Measurements from ENCODE around the gene PAX7. TPM values are rescaled to one million over a fixed set of nuclear protein-coding genes. Genes with fewer than 3 reads are reported as not detected.

The PAX7 gene
- polyA plus RNA-seq, 1 of the 3 experiments (the other 2 are of a cell fraction), result not detected

DNA sequence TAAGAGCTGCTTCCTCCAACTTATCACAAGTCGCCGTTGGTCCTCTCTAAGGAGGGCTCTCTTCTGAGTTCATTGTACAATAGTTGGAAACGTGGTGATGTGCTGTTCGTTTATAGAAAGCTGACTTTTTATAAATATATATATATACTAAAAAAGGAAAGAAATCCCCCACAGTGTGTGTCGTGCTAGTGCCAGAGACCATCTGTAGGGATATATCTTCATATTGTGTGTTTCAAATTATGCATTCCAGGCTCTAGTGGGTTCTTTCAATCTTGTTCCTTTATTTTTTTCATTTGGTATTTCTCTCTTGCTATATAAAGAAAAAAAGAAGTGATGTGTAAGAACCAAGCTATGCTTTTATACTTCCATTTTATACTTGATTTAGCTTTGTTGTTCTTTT is 117.0 kb downstream of the PAX7 start:
- Histone ChIP-seq H3K4me1 (ENCODE audit: control insufficient read depth in 1 of 2, insufficient read depth in 2 of 2, low read depth in 1 of 2, low read length in 1 of 2) (no peaks in the 10 kb centered on the region), H3K27ac (ENCODE audit: low read depth in 2 of 2, low read length in 1 of 2) (no peak overlapping the region), H3K4me3 (ENCODE audit: low read depth in 2 of 2, low read length in 1 of 2) (no peak overlapping the region), H3K9me3 (no peaks in the 10 kb centered on the region), H2AFZ (ENCODE audit: low read depth) (no peak overlapping the region), H3K9ac (no peak overlapping the region), H3K4me2 (no peak overlapping the region), H3K9me2 (no peaks in the 10 kb centered on the region), H3K79me2 (ENCODE audit: insufficient read depth) (no peaks in the 10 kb centered on the region), H3K27me3 (ENCODE audit: insufficient read depth) (no peaks in the 10 kb centered on the region), H3F3A (replicated peaks; ENCODE audit: insufficient read depth) (no peaks in the 10 kb centered on the region), H3K36me3 (replicated peaks in 1 of 2; ENCODE audit: control insufficient read depth in 1 of 2, insufficient read depth in 2 of 2, low read length in 1 of 2) (no peaks in the 10 kb centered on the region), H4K20me1 (ENCODE audit: insufficient read depth) (no peaks in the 10 kb centered on the region)
- no peak for TF ChIP-seq POLR2AphosphoS5 (IDR thresholded peaks at IDR 0.05; ENCODE audit: low read depth, low read length)
- TF ChIP-seq, protein P1, sequence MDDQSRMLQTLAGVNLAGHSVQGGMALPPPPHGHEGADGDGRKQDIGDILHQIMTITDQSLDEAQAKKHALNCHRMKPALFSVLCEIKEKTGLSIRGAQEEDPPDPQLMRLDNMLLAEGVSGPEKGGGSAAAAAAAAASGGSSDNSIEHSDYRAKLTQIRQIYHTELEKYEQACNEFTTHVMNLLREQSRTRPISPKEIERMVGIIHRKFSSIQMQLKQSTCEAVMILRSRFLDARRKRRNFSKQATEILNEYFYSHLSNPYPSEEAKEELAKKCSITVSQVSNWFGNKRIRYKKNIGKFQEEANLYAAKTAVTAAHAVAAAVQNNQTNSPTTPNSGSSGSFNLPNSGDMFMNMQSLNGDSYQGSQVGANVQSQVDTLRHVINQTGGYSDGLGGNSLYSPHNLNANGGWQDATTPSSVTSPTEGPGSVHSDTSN (IDR thresholded peaks at IDR 0.05), result no peak
- no peak for TF ChIP-seq EP300 (IDR thresholded peaks at IDR 0.05; ENCODE audit: borderline replicate concordance in 1 of 2, low read depth in 1 of 2, low read length in 1 of 2)
- no peak for TF ChIP-seq GABPA (IDR thresholded peaks at IDR 0.05; ENCODE audit: low read depth)
- no peak for TF ChIP-seq SMC3 (IDR thresholded peaks at IDR 0.05; ENCODE audit: low read depth, low read length)
- TF ChIP-seq RFX5 (IDR thresholded peaks at IDR 0.05; ENCODE audit: low read length), result no peak
- no peak for TF ChIP-seq NRF1 (IDR thresholded peaks at IDR 0.05; ENCODE audit: low read depth, low read length)
- TF ChIP-seq, protein P2, sequence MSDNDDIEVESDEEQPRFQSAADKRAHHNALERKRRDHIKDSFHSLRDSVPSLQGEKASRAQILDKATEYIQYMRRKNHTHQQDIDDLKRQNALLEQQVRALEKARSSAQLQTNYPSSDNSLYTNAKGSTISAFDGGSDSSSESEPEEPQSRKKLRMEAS (IDR thresholded peaks at IDR 0.05; ENCODE audit: low read depth), result no peak
- ChIA-PET CTCF (interaction anchor here (0.9 to 1.5 kb wide), 2 partner anchors 16 to 166 kb away, joined by 4 read pairs; no protein-coding TSS in a partner anchor), POLR2A (no interaction called here)
- 31% methylated on average over 5 of the region's 5 CpGs for WGBS (ENCODE audit: low lambda C conversion rate)
- DNase-seq, result no peak

DNA sequence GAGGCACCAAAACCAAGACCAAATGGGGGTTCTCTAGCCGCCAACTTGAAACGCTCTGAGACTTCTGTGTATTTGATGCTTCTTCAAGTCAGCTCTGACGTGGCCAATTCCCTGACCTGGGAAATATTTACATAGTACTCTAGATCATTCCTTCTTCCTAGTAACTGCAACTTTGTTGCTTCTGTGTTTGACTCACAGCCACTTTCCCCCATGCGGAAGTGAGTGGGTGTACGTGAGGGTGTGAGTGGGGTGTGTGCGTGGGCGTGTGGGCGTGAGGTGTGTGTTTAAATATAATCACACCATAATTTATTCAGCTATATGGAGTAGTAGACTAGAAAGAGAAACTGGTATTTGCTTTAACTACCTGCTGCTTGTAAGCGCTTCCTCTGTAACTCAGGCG is 117.8 kb downstream of the PAX7 start:
- CTCF ChIA-PET, result interaction anchor here (0.9 to 1.5 kb wide), 2 partner anchors 17 to 167 kb away, joined by 4 read pairs; no protein-coding TSS in a partner anchor
- Histone ChIP-seq H3K4me3 (ENCODE audit: low read depth in 2 of 2, low read length in 1 of 2) (no peak overlapping the region), H3K9me2 (no peaks in the 10 kb centered on the region), H3K36me3 (replicated peaks in 1 of 2; ENCODE audit: control insufficient read depth in 1 of 2, insufficient read depth in 2 of 2, low read length in 1 of 2) (no peaks in the 10 kb centered on the region), H3K27me3 (ENCODE audit: insufficient read depth) (no peaks in the 10 kb centered on the region), H3K4me1 (ENCODE audit: control insufficient read depth in 1 of 2, insufficient read depth in 2 of 2, low read depth in 1 of 2, low read length in 1 of 2) (no peaks in the 10 kb centered on the region), H4K20me1 (ENCODE audit: insufficient read depth) (no peaks in the 10 kb centered on the region), H3K9me3 (no peaks in the 10 kb centered on the region), H2AFZ (ENCODE audit: low read depth) (no peak overlapping the region), H3K79me2 (ENCODE audit: insufficient read depth) (no peaks in the 10 kb centered on the region), H3K4me2 (no peak overlapping the region), H3K9ac (no peak overlapping the region), H3F3A (replicated peaks; ENCODE audit: insufficient read depth) (no peaks in the 10 kb centered on the region), H3K27ac (ENCODE audit: low read depth in 2 of 2, low read length in 1 of 2) (no peak overlapping the region)
- 47% methylated on average over 10 of the region's 10 CpGs for WGBS (ENCODE audit: low lambda C conversion rate)
- POLR2A ChIA-PET, result no interaction called here
- TF ChIP-seq YY1 (IDR thresholded peaks at IDR 0.05; ENCODE audit: low read depth), result no peak
- TF ChIP-seq MXI1 (IDR thresholded peaks at IDR 0.05; ENCODE audit: low read depth, low read length), result no peak
- TF ChIP-seq NRF1 (IDR thresholded peaks at IDR 0.05; ENCODE audit: low read depth, low read length), result no peak
- no peak for TF ChIP-seq ELF1 (IDR thresholded peaks at IDR 0.05)
- no peak for TF ChIP-seq TCF12 (IDR thresholded peaks at IDR 0.05)
- TF ChIP-seq CHD2 (IDR thresholded peaks at IDR 0.05; ENCODE audit: low read length, partially characterized antibody), result no peak
- TF ChIP-seq, protein P3, sequence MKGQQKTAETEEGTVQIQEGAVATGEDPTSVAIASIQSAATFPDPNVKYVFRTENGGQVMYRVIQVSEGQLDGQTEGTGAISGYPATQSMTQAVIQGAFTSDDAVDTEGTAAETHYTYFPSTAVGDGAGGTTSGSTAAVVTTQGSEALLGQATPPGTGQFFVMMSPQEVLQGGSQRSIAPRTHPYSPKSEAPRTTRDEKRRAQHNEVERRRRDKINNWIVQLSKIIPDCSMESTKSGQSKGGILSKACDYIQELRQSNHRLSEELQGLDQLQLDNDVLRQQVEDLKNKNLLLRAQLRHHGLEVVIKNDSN (IDR thresholded peaks at IDR 0.05; ENCODE audit: borderline replicate concordance, low read depth), result no peak
- TF ChIP-seq FOXJ3 (CRISPR knock-in tag; IDR thresholded peaks at IDR 0.05), result no peak
- TF ChIP-seq RAD21 (IDR thresholded peaks at IDR 0.05; ENCODE audit: low read length), result no peak
- no peak for TF ChIP-seq TAF1 (IDR thresholded peaks at IDR 0.05; ENCODE audit: borderline replicate concordance, low read depth, low read length)
- no peak for TF ChIP-seq SIN3A (IDR thresholded peaks at IDR 0.05; ENCODE audit: borderline replicate concordance, low read depth, low read length)
- no peak for TF ChIP-seq GABPA (IDR thresholded peaks at IDR 0.05; ENCODE audit: low read depth)
- TF ChIP-seq, protein P4, sequence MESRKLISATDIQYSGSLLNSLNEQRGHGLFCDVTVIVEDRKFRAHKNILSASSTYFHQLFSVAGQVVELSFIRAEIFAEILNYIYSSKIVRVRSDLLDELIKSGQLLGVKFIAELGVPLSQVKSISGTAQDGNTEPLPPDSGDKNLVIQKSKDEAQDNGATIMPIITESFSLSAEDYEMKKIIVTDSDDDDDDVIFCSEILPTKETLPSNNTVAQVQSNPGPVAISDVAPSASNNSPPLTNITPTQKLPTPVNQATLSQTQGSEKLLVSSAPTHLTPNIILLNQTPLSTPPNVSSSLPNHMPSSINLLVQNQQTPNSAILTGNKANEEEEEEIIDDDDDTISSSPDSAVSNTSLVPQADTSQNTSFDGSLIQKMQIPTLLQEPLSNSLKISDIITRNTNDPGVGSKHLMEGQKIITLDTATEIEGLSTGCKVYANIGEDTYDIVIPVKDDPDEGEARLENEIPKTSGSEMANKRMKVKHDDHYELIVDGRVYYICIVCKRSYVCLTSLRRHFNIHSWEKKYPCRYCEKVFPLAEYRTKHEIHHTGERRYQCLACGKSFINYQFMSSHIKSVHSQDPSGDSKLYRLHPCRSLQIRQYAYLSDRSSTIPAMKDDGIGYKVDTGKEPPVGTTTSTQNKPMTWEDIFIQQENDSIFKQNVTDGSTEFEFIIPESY (IDR thresholded peaks at IDR 0.05; ENCODE audit: borderline replicate concordance, low read depth), result no peak
- TF ChIP-seq, protein P5, sequence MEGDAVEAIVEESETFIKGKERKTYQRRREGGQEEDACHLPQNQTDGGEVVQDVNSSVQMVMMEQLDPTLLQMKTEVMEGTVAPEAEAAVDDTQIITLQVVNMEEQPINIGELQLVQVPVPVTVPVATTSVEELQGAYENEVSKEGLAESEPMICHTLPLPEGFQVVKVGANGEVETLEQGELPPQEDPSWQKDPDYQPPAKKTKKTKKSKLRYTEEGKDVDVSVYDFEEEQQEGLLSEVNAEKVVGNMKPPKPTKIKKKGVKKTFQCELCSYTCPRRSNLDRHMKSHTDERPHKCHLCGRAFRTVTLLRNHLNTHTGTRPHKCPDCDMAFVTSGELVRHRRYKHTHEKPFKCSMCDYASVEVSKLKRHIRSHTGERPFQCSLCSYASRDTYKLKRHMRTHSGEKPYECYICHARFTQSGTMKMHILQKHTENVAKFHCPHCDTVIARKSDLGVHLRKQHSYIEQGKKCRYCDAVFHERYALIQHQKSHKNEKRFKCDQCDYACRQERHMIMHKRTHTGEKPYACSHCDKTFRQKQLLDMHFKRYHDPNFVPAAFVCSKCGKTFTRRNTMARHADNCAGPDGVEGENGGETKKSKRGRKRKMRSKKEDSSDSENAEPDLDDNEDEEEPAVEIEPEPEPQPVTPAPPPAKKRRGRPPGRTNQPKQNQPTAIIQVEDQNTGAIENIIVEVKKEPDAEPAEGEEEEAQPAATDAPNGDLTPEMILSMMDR (IDR thresholded peaks at IDR 0.05), result no peak
- TF ChIP-seq EZH2phosphoT487 (IDR thresholded peaks at IDR 0.05; ENCODE audit: borderline replicate concordance, low read depth), result no peak
- TF ChIP-seq, protein P6, sequence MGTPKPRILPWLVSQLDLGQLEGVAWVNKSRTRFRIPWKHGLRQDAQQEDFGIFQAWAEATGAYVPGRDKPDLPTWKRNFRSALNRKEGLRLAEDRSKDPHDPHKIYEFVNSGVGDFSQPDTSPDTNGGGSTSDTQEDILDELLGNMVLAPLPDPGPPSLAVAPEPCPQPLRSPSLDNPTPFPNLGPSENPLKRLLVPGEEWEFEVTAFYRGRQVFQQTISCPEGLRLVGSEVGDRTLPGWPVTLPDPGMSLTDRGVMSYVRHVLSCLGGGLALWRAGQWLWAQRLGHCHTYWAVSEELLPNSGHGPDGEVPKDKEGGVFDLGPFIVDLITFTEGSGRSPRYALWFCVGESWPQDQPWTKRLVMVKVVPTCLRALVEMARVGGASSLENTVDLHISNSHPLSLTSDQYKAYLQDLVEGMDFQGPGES (IDR thresholded peaks at IDR 0.05; ENCODE audit: low read depth, low read length), result no peak
- no peak for DNase-seq

Measured in SK-N-SH (cell line).